ENCODE measurements around the gene ENO2.

- TF ChIP-seq CTCF (conservative IDR thresholded peaks at IDR 0.05; ENCODE audit: low read depth, low read length) (no peak), EZH2 (IDR thresholded peaks at IDR 0.05; ENCODE audit: borderline replicate concordance, low read depth, low read length, poor library complexity, severe bottlenecking) (no peak)
Observed at GRCh38 chr12:6945613-6946012, 31.2 kb downstream of the ENO2 start.

Measured in A673 (cell line).